GM19397 (cell line): ENCODE results near the gene HOGA1.
A peak's percentile ranks its signal among the peaks of the same experiment; 100 is the strongest.
"Not testable (repeated sequence)": the region's sequence is repeated elsewhere in the genome, so short reads cannot be mapped to it uniquely, and the experiment has no call there.

Experiments
- ATAC-seq: cut with Tn5 transposase; IDR thresholded peaks from one replicate; pipeline ENCODE4 v1.9.1; 2021; ENCODE audit warnings: mild to moderate bottlenecking, moderate library complexity; ENCODE audit not compliant: unreplicated experiment

HOGA1 gene

GRCh38 chr10:97607095-97607636, 23.0 kb downstream of the HOGA1 start:
- ATAC-seq, result no peak

DNA sequence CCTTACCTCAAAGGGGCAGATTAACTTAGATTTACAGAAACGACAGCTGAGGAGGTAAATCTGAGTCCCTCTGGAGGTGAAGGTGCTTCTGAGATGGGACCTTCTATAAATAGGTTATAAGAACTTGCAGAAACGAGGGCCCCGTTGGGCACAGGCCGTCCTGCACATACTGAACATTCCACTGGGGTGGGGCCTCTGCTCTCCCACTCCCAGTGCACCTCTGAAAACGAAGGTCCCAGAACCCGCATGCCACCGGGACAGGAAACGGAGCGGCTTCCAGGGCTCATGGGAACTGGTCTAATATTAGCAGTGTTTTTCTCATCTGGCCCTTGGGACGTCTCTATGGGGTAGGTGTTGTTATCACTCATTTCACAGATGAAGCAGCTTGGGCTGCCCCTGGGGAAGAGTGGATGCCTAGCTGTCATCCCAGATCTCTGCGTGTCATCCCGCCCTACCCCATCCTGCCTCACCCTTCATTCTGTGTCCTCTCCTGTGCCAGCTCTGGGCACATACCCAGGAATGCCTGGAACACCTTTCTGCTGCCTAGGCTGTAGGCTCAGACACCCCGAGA, 24.9 kb downstream of the HOGA1 start:
- no peak for ATAC-seq

GRCh38 chr10:97611473-97611872, 27.3 kb downstream of the HOGA1 start:
- ATAC-seq, result no peak

DNA sequence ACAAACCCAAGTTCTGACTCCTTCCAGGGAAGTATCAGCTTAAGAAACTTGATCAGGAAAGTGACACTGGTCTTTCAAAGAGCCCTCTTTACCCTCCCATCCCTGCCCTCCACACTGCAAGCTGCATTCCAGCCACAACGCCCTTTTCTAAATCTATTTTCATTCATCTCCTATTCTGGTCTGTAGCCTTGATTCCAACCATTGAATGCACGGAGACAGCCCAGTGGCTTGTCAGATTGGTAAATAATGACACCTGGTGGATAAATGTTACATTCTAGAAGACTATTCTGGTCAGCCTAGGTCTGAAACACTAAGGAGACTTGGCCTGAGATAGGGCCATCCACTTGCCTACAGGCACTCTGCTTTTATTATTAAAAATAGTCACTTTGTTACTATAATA, 28.2 kb downstream of the HOGA1 start:
- ATAC-seq, result no peak

DNA sequence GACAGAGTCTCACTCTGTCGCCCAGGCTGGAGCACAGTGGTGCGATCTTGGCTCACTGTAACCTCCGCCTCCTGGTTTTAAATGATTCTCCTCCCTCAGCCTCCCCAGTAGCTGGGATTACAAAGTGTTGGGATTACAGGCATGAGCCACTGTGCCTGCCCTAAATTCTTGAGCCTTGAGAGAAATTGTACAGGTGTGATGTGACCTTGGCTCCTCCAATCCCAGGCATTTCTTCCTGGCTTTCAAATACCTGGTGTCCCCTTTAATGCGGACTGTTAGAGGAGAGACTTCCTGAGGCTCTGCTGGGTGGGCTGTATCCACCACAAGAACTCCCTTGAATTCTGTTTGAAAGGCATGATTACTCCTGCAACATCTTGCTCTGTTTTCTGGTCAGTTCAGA, 34.1 kb downstream of the HOGA1 start:
- ATAC-seq, result no peak

DNA sequence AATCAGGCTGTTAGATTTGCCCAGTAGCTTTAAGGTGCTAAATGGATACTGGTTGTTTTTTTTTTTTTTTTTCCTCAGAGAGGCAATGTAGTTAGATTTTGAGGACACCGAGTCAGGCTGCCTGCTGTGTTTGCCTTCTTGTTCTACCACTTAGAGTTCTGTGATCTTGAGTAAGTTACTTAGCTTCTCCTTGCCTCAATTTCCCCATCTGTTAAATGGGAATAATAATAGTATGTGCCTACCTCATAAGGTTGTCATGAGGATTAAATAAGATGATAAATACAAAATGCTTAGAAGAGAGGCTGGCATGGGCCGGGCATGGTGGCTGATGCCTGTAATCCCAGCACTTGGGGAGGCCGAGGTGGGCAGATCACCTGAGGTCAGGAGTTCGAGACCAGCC, 34.5 kb downstream of the HOGA1 start:
- ATAC-seq, result no peak

GRCh38 chr10:97623277-97623676, 39.1 kb downstream of the HOGA1 start:
- no peak for ATAC-seq

- no peak for ATAC-seq
Measured at GRCh38 chr10:97627731-97628130, 43.5 kb downstream of the HOGA1 start.

DNA sequence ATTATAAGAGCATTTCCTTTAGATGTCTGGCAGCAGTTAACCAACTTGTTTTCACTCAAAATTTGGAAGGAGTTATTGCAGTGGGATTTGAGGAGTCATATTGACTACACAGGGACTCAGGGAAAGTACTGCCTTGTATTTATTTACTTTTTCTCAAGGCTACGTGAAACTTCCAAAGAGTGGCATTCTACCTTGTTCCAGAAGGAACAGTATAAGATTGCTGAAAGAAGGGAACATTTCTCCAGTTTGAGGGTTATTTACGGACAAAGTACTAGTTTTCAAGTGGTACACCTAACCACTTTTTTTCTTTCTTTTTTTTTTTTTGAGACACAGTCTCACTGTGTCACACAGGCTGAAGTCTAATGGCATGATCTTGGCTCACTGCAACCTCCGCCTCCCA, 44.0 kb downstream of the HOGA1 start:
- ATAC-seq, result no peak

DNA sequence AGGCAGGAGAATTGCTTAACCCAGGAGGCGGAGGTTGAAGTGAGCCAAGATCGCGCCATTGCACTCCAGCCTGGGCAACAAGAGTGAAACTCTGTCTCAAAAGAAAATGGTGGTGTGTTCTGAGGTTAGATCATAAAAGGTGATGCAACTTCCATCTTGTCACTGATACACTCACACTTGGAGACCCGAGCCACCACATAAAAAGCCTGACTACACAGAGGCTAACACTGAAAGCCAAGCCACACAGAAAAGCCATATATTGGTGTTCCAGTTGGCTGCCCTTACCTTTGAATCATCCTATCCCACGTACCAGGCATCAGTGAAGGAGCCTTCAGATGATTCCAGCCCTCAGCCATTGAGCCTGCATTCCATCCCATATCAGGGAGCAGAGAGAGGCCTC, 45.1 kb downstream of the HOGA1 start:
- no peak for ATAC-seq

DNA sequence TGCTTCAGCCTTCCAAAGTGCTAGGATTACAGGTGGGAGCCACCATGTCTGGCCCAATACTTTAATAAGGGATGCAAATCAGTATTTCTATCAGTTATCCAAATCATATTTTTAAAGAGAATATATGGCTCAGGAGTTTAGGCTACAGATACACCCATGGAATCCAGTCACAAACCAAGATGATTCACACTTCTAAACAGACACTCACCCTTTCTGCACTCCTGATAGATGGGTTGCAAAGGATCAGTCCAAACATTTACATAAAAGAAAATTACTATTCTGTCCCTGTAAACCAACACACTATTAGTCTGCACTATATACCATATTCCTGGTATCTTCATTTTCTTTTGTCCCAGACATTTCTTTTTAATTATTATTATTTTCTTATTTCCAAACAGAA, 46.9 kb downstream of the HOGA1 start:
- no peak for ATAC-seq

DNA sequence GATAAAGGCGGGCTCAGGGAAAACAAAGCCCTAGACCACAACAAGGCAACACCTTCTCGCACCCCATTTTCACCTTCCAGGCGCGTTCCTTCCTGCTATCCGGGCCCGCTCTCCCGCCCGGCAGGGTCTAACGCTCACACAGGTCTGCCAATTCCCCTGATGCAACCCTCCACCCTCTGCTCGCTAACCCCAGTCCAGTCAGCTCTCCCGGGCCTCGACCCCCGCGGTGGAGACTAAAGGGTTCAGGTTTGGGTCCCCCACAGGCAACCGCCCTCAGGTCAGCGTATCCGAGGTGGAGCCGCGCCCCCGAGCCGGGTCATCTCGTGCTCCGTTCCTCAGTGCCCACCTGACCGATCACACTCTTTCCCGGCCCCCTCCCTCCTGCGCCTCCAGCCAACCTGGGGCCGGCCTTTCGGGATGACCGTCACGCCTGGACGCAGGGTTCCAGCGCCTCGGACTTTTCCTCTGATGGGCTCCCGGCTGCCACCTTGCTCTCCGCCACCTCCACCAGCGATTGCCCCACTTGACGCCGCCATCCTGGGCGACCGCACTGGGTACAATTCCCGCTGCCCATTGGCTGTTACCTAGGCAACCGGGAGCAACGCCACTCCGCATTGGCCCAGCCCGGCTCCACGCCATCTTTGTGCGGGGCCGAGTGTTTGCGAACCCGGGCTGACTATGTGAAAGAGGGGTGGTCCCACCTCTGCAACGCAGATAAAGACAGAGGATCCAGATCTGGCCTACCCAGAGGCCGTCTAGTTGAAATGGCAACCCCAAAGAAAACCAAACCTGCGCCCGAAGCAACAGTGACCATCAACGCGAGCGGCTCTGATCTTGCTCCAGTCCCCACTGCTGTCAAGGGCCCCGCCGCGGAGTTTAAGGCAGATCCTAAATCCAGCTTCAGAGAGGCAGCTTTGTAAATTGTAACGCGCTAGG, 49.0 kb downstream of the HOGA1 start, which contains the start of gene MORN4:
TSS of gene MORN4 (minus strand) at position 552 of the 936 bp plus-strand sequence. CDS start 13,847 bp downstream, outside the sequence.
- ATAC-seq, result peak; percentile 100

DNA sequence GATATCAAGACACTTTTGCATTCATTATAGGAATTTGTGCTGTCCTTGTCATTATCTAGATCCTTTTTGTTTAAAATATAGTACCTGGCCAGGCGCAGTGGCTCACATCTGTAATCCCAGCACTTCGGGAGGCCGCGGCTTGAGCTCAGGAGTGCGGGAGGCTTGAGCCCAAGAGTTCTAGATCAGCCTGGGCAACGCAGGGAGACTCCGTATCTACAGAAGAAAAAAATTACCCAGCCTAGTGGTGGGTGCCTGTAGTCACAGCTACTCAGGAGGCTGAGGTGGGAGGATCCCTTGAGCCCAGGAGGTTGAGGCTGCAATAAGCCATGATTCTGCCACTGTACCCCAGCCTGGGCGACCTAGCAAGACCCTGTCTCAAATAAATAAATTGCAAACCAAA, 49.7 kb downstream of the HOGA1 start:
- ATAC-seq, result no peak

- ATAC-seq, result no peak
Measured at GRCh38 chr10:97635577-97635976, 51.4 kb downstream of the HOGA1 start.

GRCh38 chr10:97639090-97639489, 54.9 kb downstream of the HOGA1 start:
- not testable (repeated sequence) for ATAC-seq

GRCh38 chr10:97640174-97640867, 56.1 kb downstream of the HOGA1 start, which contains the start of gene PI4K2A:
TSS of gene PI4K2A (plus strand) at chr10:97640671. CDS start at chr10:97640743, 72 bp downstream.
- peak; percentile 99 for ATAC-seq

GRCh38 chr10:97640868-97641811, 57.0 kb downstream of the HOGA1 start:
- peak; percentile 25 for ATAC-seq

GRCh38 chr10:97642471-97643159, 58.4 kb downstream of the HOGA1 start:
- not testable (repeated sequence) for ATAC-seq

DNA sequence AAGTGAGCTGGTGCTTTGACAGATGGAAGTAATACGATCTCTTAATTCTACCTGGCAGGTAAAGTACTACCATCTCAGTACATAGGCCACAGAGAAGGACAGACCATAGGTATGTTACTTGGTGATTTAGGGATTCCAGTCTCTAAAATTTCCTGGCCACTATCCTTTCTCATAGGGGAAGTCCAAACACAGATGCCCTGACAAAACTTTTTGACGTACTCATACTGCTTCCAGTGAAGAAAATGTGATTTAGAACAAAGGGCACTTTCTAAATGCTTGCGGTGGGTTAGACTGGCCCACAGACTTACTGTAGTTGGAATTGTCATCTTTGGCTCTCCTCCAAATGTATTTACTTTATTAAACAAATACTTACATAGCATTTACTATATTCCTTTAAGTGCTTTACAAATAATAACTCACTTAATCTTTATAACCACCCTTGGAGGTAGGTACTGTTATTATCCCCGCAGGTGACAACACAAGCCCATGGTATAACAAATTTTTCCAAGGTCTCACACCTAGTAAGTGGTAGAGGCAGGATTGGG, 59.3 kb downstream of the HOGA1 start:
- no peak for ATAC-seq
